ENCODE results near the gene KCNIP1. TPM values are rescaled to one million over a fixed set of nuclear protein-coding genes. Genes with fewer than 3 reads are reported as not detected.
"Not testable (repeated sequence)": the region's sequence is repeated elsewhere in the genome, so short reads cannot be mapped to it uniquely, and the experiment has no call there.

KCNIP1 gene
- total RNA-seq, 1 donor from 2014 or later: 14.5 TPM

- no peak for DNase-seq
Observed at GRCh38 chr5:170538096-170538465, 34.3 kb downstream of the KCNIP1 start.

- DNase-seq: no peak
Observed at GRCh38 chr5:170538696-170539586, 35.1 kb downstream of the KCNIP1 start.

- no peak for DNase-seq
Observed at GRCh38 chr5:170540271-170540670, 36.5 kb downstream of the KCNIP1 start.

- no peak for DNase-seq
Observed at GRCh38 chr5:170541146-170541769, 37.4 kb downstream of the KCNIP1 start.

- DNase-seq: no peak
Observed at GRCh38 chr5:170542691-170543293, 39.0 kb downstream of the KCNIP1 start.

- no peak for DNase-seq
Observed at GRCh38 chr5:170545313-170545712, 41.5 kb downstream of the KCNIP1 start.

- no peak for DNase-seq
Observed at GRCh38 chr5:170545811-170546210, 42.0 kb downstream of the KCNIP1 start.

GRCh38 chr5:170546282-170546681, 42.5 kb downstream of the KCNIP1 start:
- DNase-seq: no peak

GRCh38 chr5:170550382-170550781, 46.6 kb downstream of the KCNIP1 start:
- DNase-seq: not testable (repeated sequence)

- DNase-seq: no peak
Observed at GRCh38 chr5:170551076-170551475, 47.3 kb downstream of the KCNIP1 start.

- DNase-seq: no peak
Observed at GRCh38 chr5:170551622-170552021, 47.8 kb downstream of the KCNIP1 start.

- DNase-seq: peak; percentile 64
Observed at GRCh38 chr5:170552621-170553115, 48.8 kb downstream of the KCNIP1 start.

GRCh38 chr5:170553218-170553617, 49.4 kb downstream of the KCNIP1 start:
- DNase-seq: no peak

GRCh38 chr5:170554521-170555267, 50.9 kb downstream of the KCNIP1 start:
- DNase-seq: peak; percentile 16

- no peak for DNase-seq
Observed at GRCh38 chr5:170557314-170557713, 53.5 kb downstream of the KCNIP1 start.

- no peak for DNase-seq
Observed at GRCh38 chr5:170559296-170559695, 55.5 kb downstream of the KCNIP1 start.

- no peak for DNase-seq
Observed at GRCh38 chr5:170560938-170561337, 57.1 kb downstream of the KCNIP1 start.

GRCh38 chr5:170562166-170562874, 58.5 kb downstream of the KCNIP1 start:
- no peak for DNase-seq

- no peak for DNase-seq
Observed at GRCh38 chr5:170562875-170563228, 59.0 kb downstream of the KCNIP1 start.

- no peak for DNase-seq
Observed at GRCh38 chr5:170563824-170564567, 60.2 kb downstream of the KCNIP1 start.

- peak; percentile 54 for DNase-seq
Observed at GRCh38 chr5:170565072-170565471, 61.3 kb downstream of the KCNIP1 start.

Measured in occipital lobe (tissue), 2 donors.